ENCODE results near the gene MIOX. TPM values are rescaled to one million over a fixed set of nuclear protein-coding genes. Genes with fewer than 3 reads are reported as not detected.

The MIOX gene
- total RNA-seq, 1 experiment from 2014 or later: 0.32 TPM

DNA sequence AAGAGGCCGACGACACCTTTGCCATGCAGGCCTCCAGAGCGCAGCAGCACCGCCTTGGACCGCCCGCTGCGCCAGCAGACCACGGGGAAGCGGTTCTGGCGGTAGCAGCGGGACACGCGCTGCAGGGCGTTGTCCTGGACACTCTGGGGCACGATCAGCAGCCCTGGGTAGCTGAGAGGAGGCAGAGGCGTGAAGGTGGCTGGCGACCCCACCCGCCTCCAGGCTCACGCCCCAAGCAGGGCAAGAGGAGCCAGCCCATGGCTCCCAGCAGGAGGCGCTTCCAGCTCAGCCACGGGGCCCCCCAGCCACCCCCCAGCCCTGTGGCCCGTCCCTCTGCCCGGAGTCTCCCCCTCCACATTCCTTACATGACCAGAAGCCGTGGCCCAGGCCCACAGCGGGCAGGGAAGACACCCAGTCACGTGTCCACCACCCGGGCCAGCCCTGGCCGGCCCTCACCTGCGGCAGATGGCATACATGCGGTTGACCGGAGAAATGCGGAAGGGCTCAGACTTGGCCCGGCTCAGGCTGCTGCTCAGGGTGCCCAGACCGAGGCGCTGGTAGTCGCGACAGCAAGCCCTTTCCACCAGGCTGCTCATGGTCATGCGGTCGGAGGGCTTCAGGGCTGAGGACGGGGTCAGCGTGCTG lies 27.0 kb upstream of the MIOX start:
- H3K9me3 ChIP-seq (ENCODE audit: low read depth, low read length, poor library complexity, severe bottlenecking): no peaks in the 10 kb centered on the region
- no peaks in the 10 kb centered on the region for H3K4me1 ChIP-seq (ENCODE audit: insufficient read depth, low read length, poor library complexity, severe bottlenecking)
- H3K4me3 ChIP-seq (ENCODE audit: low read depth, low read length, poor library complexity, severe bottlenecking): no peak overlapping the region
- no peak for DNase-seq (ENCODE audit: low spot score)
- intact Hi-C loops (cut with micrococcal nuclease; ENCODE audit: unreplicated experiment): no loop called here
- ChIA-PET CTCF (no interaction called here), POLR2A (ENCODE audit: low non-redundant PET) (no interaction called here)
- no TSS peak for BruUV-seq (replicated peaks)
- H3K27me3 ChIP-seq (replicated peaks; ENCODE audit: insufficient read depth, low read depth, low read length, poor library complexity): no peaks in the 10 kb centered on the region
- H3K27ac ChIP-seq (ENCODE audit: low read depth, low read length, poor library complexity, severe bottlenecking): no peak overlapping the region
- H3K36me3 ChIP-seq (ENCODE audit: insufficient read depth, low read length, poor library complexity, severe bottlenecking): peaks cover 57% of the 10 kb centered on the region
- no peak for TF ChIP-seq EZH2 (IDR thresholded peaks at IDR 0.05; ENCODE audit: borderline replicate concordance, low read depth, low read length, poor library complexity, severe bottlenecking)
- TF ChIP-seq, protein P1, sequence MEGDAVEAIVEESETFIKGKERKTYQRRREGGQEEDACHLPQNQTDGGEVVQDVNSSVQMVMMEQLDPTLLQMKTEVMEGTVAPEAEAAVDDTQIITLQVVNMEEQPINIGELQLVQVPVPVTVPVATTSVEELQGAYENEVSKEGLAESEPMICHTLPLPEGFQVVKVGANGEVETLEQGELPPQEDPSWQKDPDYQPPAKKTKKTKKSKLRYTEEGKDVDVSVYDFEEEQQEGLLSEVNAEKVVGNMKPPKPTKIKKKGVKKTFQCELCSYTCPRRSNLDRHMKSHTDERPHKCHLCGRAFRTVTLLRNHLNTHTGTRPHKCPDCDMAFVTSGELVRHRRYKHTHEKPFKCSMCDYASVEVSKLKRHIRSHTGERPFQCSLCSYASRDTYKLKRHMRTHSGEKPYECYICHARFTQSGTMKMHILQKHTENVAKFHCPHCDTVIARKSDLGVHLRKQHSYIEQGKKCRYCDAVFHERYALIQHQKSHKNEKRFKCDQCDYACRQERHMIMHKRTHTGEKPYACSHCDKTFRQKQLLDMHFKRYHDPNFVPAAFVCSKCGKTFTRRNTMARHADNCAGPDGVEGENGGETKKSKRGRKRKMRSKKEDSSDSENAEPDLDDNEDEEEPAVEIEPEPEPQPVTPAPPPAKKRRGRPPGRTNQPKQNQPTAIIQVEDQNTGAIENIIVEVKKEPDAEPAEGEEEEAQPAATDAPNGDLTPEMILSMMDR (conservative IDR thresholded peaks at IDR 0.05; ENCODE audit: low read depth, low read length): no peak

DNA sequence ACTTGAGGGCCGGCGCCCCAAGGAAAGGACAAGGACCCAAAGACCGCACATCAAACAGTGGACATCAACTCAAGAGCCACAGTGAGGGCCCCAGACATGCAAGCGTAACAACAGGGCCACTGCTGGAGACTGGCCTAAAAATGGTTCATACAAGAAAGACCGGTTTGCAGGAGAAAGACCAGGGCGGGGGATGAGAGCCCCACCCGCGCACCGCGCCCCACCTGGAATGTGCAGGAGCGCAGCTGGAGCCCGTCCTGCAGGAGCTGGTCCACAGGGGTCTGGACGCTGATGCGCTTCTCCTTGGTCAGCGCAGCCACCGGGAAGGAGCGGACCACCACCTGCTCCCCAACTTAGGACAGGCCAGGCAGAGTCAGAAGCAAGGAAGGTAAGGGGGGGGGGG lies 25.7 kb upstream of the MIOX start:
- Histone ChIP-seq H3K27me3 (replicated peaks; ENCODE audit: insufficient read depth, low read depth, low read length, poor library complexity) (no peaks in the 10 kb centered on the region), H3K9me3 (ENCODE audit: low read depth, low read length, poor library complexity, severe bottlenecking) (no peaks in the 10 kb centered on the region), H3K27ac (ENCODE audit: low read depth, low read length, poor library complexity, severe bottlenecking) (no peak overlapping the region), H3K4me1 (ENCODE audit: insufficient read depth, low read length, poor library complexity, severe bottlenecking) (no peaks in the 10 kb centered on the region), H3K36me3 (ENCODE audit: insufficient read depth, low read length, poor library complexity, severe bottlenecking) (peaks cover 65% of the 10 kb centered on the region), H3K4me3 (ENCODE audit: low read depth, low read length, poor library complexity, severe bottlenecking) (no peak overlapping the region)
- POLR2A ChIA-PET (ENCODE audit: low non-redundant PET): no interaction called here
- CTCF ChIA-PET: no interaction called here
- intact Hi-C loops (cut with micrococcal nuclease; ENCODE audit: unreplicated experiment): no loop called here
- BruUV-seq (replicated peaks): no TSS peak
- TF ChIP-seq, protein P1 (conservative IDR thresholded peaks at IDR 0.05; ENCODE audit: low read depth, low read length): no peak
- no peak for TF ChIP-seq EZH2 (IDR thresholded peaks at IDR 0.05; ENCODE audit: borderline replicate concordance, low read depth, low read length, poor library complexity, severe bottlenecking)
- no peak for DNase-seq (ENCODE audit: low spot score)

DNA sequence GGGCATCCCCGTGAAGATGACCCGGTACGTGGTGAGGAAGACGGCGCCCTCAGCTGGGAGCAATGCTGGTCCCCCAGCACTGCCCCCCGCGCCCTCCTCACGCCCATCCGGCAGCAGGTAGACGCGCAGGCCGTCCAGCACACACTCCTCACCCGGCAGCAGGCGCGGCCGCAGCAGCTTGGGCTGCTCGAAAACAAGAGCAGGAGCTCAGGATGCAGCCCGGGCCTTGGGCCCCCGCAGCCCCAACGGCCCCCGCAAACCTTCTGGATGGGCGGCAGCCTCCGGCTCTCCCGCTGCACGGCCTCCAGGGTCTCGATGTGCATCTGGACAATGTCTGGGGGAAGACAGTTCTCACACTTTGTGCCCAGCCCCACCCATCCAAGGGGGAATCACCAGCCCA lies 25.1 kb upstream of the MIOX start:
- no peaks in the 10 kb centered on the region for H3K27me3 ChIP-seq (replicated peaks; ENCODE audit: insufficient read depth, low read depth, low read length, poor library complexity)
- H3K9me3 ChIP-seq (ENCODE audit: low read depth, low read length, poor library complexity, severe bottlenecking): no peaks in the 10 kb centered on the region
- TF ChIP-seq EZH2 (IDR thresholded peaks at IDR 0.05; ENCODE audit: borderline replicate concordance, low read depth, low read length, poor library complexity, severe bottlenecking): no peak
- TF ChIP-seq, protein P1 (conservative IDR thresholded peaks at IDR 0.05; ENCODE audit: low read depth, low read length): no peak
- CTCF ChIA-PET: no interaction called here
- POLR2A ChIA-PET (ENCODE audit: low non-redundant PET): no interaction called here
- peaks cover 71% of the 10 kb centered on the region for H3K36me3 ChIP-seq (ENCODE audit: insufficient read depth, low read length, poor library complexity, severe bottlenecking)
- DNase-seq (ENCODE audit: low spot score): no peak
- BruUV-seq (replicated peaks): no TSS peak
- H3K4me1 ChIP-seq (ENCODE audit: insufficient read depth, low read length, poor library complexity, severe bottlenecking): no peaks in the 10 kb centered on the region
- no peak overlapping the region for H3K27ac ChIP-seq (ENCODE audit: low read depth, low read length, poor library complexity, severe bottlenecking)
- intact Hi-C loops (cut with micrococcal nuclease; ENCODE audit: unreplicated experiment): no loop called here
- H3K4me3 ChIP-seq (ENCODE audit: low read depth, low read length, poor library complexity, severe bottlenecking): no peak overlapping the region
